ENCODE data around the gene BCAS3.
A peak's percentile ranks its signal among the peaks of the same experiment; 100 is the strongest.

The BCAS3 gene

GRCh38 chr17:61397086-61397842 is 719.6 kb downstream of the BCAS3 start:
- Mint-ChIP-seq H3K4me1 (ENCODE audit: low read depth) (peaks cover 27% of the 10 kb centered on the region), H3K27ac (no peak overlapping the region), H3K4me3 (no peak overlapping the region), H3K36me3 (ENCODE audit: low read depth) (no peaks in the 10 kb centered on the region), H3K9me3 (no peaks in the 10 kb centered on the region), H3K27me3 (peaks cover 45% of the 10 kb centered on the region)

DNA sequence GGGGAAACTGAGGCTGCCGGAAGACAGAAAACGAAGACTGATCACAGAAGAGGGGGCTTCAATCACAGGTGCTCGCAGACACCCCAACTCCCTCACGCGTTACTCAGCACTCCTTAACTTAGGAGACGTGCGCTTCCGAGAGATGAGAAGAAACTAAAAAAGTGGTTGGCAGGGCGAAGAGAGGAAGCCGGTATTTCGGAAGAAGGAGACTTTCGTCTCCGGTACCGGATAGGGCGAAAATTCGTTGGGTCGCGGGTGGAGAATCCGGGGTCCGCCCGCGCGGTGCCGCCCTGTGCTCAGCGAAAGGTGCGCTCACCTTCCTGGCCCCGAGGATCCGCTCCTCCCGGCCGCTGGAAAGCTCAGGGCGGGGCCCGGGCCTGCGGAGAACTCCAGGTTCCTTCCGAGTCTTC is 721.1 kb downstream of the BCAS3 start:
- H3K9me3 Mint-ChIP-seq = no peaks in the 10 kb centered on the region
- H3K4me3 Mint-ChIP-seq = peak overlapping the region; percentile 77
- H3K27me3 Mint-ChIP-seq = peaks cover 59% of the 10 kb centered on the region
- peak overlapping the region; percentile 61 for H3K27ac Mint-ChIP-seq
- peaks cover 41% of the 10 kb centered on the region for H3K4me1 Mint-ChIP-seq (ENCODE audit: low read depth)
- H3K36me3 Mint-ChIP-seq (ENCODE audit: low read depth) = no peaks in the 10 kb centered on the region

GRCh38 chr17:61399131-61400065 is 721.7 kb downstream of the BCAS3 start, which contains the start of gene TBX2:
Gene TBX2 (plus strand): TSS chr17:61399843. CDS start chr17:61400177, 334 bp downstream.
- H3K27me3 Mint-ChIP-seq = peaks cover 64% of the 10 kb centered on the region
- H3K4me3 Mint-ChIP-seq = peak within 1 kb of the TSS; percentile 77
- H3K27ac Mint-ChIP-seq = peak within 1 kb of the TSS; percentile 61
- H3K9me3 Mint-ChIP-seq = no peaks in the 10 kb centered on the region
- no peaks in the 10 kb centered on the region for H3K36me3 Mint-ChIP-seq (ENCODE audit: low read depth)
- peaks cover 46% of the 10 kb centered on the region for H3K4me1 Mint-ChIP-seq (ENCODE audit: low read depth)

DNA sequence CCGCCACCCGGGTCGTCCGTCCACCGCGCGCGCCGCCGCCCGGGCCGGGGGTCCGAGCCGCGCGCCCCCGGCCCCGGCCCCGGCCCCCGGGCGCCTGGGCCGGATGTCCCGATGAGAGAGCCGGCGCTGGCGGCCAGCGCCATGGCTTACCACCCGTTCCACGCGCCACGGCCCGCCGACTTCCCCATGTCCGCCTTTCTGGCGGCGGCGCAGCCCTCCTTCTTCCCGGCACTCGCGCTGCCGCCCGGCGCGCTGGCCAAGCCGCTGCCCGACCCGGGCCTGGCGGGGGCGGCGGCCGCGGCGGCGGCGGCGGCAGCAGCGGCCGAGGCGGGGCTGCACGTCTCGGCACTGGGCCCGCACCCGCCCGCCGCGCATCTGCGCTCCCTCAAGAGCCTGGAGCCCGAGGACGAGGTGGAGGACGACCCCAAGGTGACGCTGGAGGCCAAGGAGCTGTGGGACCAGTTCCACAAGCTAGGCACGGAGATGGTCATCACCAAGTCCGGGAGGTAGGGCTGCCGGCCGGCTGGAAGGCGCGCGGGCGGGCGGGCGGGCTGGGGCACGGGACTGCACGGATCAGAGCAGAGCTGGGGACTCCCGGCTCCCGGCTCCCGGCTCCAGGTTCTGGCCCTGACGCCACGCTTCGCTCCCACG is 722.5 kb downstream of the BCAS3 start:
- H3K4me1 Mint-ChIP-seq (ENCODE audit: low read depth) = peaks cover 46% of the 10 kb centered on the region
- no peaks in the 10 kb centered on the region for H3K36me3 Mint-ChIP-seq (ENCODE audit: low read depth)
- H3K4me3 Mint-ChIP-seq = peak overlapping the region; percentile 58
- peaks cover 56% of the 10 kb centered on the region for H3K27me3 Mint-ChIP-seq
- H3K9me3 Mint-ChIP-seq = no peaks in the 10 kb centered on the region
- no peak overlapping the region for H3K27ac Mint-ChIP-seq

DNA sequence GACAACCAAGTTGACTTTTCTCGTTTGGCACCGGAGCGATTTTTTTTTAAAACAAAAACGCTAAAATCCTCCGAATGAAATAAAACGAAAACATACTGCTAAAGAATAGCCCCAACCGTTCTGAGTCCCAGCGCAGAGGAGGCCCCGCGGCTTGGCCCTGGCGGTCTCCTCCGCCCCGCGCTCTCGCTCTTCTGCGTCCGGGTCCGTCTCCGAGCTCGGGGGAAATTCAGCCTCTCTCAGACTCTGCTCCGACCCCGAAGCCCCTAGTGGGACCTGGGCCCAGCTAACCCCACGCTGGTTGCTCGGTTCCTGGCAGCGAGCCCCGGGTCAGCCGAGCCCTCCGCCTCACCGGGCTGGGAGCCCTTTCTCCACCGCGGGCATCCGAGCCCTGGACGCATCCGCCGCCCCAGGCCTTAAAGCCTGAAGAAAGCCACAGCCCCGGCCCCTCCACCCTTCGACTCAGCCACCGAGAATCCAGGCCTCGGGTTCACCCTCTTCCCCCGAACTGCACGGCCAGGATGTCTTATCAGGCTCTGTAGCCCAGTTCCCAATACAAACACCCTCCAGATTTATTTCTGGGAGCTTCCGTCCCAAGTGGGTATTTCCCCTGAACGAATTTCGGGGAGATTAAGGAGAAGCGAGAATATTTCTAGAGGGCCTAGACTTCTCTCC is 723.2 kb downstream of the BCAS3 start:
- H3K36me3 Mint-ChIP-seq (ENCODE audit: low read depth) = no peaks in the 10 kb centered on the region
- peak overlapping the region; percentile 36 for H3K27ac Mint-ChIP-seq
- peaks cover 50% of the 10 kb centered on the region for H3K27me3 Mint-ChIP-seq
- peaks cover 46% of the 10 kb centered on the region for H3K4me1 Mint-ChIP-seq (ENCODE audit: low read depth)
- peak overlapping the region; percentile 58 for H3K4me3 Mint-ChIP-seq
- H3K9me3 Mint-ChIP-seq = no peaks in the 10 kb centered on the region

DNA sequence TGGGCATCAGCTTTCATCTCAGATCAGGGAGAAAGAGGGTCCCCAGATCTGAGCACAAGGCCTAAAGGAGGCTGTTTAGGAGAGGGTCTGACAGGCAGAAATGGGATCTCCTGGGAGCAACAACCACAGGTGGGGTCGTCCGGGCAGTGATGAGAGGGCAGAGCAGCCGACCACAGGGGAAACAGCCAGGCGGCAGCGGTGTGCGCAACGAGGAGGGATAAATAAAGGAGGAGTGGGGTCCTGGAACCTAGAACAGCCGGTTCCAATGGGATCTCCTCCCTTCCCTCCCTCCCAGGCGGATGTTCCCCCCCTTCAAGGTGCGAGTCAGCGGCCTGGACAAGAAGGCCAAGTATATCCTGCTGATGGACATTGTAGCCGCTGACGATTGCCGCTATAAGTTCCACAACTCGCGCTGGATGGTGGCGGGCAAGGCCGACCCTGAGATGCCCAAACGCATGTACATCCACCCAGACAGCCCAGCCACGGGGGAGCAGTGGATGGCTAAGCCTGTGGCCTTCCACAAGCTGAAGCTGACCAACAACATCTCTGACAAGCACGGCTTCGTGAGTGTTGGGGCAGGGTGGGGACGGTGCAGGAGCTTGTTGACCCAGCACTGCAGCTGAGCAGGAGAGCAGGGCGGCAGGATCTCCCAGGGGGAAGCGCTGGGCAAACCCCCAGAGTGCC is 723.9 kb downstream of the BCAS3 start:
- peaks cover 46% of the 10 kb centered on the region for H3K4me1 Mint-ChIP-seq (ENCODE audit: low read depth)
- no peak overlapping the region for H3K4me3 Mint-ChIP-seq
- no peaks in the 10 kb centered on the region for H3K36me3 Mint-ChIP-seq (ENCODE audit: low read depth)
- H3K27ac Mint-ChIP-seq = peak overlapping the region; percentile 29
- peaks cover 54% of the 10 kb centered on the region for H3K27me3 Mint-ChIP-seq
- H3K9me3 Mint-ChIP-seq = no peaks in the 10 kb centered on the region

DNA sequence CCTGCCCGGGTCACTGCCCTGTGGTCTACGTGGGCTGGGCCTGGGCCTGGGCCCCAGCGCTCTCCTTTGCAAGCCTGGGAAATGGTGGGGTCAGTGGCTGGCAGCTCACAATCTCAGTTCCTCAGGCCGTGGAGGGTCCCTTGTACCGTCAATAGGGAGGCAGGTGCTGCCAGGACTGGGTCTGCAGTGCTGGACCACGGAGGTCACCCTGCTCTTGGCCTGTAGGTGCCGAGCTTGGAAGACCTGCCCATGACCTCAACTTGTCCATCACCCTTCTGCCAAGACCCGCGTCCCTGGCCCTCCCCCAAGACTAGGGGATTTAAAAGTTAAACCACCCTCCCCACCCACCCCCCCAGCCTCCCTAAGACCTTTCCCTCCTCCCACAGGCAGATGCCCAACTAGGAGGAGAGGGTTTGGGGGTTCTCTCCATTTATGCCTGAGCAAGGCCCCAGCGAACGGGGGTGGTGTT is 724.5 kb downstream of the BCAS3 start:
- Mint-ChIP-seq H3K27me3 (peaks cover 60% of the 10 kb centered on the region), H3K9me3 (no peaks in the 10 kb centered on the region), H3K27ac (no peak overlapping the region), H3K4me1 (ENCODE audit: low read depth) (peaks cover 46% of the 10 kb centered on the region), H3K4me3 (peak overlapping the region; percentile 58), H3K36me3 (ENCODE audit: low read depth) (no peaks in the 10 kb centered on the region)

DNA sequence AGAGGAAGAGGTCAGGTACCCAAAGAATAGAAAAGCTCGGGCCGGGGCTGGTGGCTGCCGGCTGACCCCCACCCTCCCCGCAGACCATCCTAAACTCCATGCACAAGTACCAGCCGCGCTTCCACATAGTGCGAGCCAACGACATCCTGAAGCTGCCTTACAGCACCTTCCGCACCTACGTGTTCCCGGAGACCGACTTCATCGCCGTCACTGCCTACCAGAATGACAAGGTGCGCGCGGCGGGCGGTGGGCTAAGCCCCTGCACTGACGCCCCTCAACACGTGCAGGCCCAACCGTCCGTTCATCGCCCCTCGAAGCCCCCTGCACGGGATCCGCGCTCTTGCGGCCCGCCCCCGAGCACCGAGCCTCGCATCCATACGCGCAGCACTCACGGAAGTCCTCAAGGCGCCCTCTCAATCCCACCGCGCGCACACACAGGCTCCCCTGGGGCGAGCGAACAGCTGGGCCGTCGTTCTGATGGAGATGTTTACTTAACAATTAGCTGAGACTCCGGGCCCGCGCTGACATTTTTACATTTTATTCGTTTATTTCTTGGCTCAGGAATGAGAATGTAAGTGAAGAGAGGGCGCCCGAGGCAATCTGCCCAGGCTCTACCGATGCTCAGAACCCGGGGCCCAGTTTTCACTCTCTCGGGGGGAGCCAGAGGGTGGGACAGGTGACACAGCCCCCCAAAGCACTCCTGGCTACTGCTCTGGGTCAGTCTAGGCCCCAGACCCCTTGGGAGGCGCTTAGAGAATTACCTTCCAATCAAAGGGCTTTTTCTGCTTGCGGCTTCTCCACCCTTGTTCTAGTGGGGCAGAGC is 725.5 kb downstream of the BCAS3 start:
- Mint-ChIP-seq H3K4me1 (ENCODE audit: low read depth) (peaks cover 38% of the 10 kb centered on the region), H3K27ac (no peak overlapping the region), H3K27me3 (peaks cover 63% of the 10 kb centered on the region), H3K4me3 (peak overlapping the region; percentile 58), H3K9me3 (no peaks in the 10 kb centered on the region), H3K36me3 (ENCODE audit: low read depth) (no peaks in the 10 kb centered on the region)

DNA sequence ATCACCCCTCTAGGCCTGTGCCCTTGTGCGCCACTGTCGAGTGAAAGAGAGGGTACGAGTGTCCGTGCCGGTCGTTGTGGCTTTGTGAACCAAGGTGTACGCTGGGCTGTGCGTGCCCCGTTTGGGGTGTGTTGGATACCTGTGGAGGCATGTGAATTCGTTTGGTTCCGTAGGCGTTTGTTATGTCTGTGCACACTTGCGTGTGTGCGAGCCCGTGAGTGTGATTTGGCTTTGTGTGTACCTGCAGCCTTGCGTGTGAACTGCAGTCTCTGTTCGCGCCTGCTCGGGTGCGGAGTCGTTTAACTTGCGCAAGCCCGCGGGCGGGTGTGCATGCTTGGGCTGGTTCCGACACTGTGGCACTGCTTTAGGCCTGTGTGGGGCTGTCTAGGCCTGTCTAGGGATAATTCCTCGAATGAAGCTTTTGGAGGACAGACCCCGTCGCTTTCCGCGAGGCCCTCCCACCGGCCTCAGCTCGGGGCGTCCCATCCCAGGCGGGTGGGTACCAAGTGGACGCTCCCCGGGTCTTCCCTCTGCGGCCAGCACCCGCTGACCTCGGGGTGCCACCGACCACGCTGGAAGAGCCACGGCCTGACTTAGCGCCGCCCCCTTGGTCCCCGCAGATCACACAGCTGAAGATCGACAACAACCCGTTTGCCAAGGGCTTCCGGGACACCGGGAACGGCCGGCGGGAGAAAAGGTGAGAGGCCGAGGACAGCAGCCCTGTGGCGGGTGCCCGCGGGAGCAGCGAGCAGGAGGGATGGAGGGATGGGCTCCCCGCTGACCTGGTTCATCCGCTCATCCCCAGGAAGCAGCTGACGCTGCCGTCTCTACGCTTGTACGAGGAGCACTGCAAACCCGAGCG is 726.4 kb downstream of the BCAS3 start:
- Mint-ChIP-seq H3K4me1 (ENCODE audit: low read depth) (peaks cover 37% of the 10 kb centered on the region), H3K27ac (no peak overlapping the region), H3K9me3 (no peaks in the 10 kb centered on the region), H3K36me3 (ENCODE audit: low read depth) (no peaks in the 10 kb centered on the region), H3K4me3 (peak overlapping the region; percentile 58), H3K27me3 (peaks cover 64% of the 10 kb centered on the region)

DNA sequence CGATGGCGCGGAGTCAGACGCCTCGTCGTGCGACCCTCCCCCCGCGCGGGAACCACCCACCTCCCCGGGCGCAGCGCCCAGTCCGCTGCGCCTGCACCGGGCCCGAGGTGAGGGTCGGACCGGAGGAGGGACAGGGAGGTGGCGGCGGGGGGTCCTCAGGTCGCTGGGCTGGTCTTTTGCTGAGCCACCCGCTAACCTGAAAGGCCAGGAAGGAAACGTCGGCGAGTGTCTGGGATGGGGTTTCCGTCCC is 726.9 kb downstream of the BCAS3 start:
- H3K27me3 Mint-ChIP-seq = peaks cover 64% of the 10 kb centered on the region
- no peaks in the 10 kb centered on the region for H3K9me3 Mint-ChIP-seq
- peaks cover 37% of the 10 kb centered on the region for H3K4me1 Mint-ChIP-seq (ENCODE audit: low read depth)
- no peak overlapping the region for H3K4me3 Mint-ChIP-seq
- no peaks in the 10 kb centered on the region for H3K36me3 Mint-ChIP-seq (ENCODE audit: low read depth)
- H3K27ac Mint-ChIP-seq = no peak overlapping the region

DNA sequence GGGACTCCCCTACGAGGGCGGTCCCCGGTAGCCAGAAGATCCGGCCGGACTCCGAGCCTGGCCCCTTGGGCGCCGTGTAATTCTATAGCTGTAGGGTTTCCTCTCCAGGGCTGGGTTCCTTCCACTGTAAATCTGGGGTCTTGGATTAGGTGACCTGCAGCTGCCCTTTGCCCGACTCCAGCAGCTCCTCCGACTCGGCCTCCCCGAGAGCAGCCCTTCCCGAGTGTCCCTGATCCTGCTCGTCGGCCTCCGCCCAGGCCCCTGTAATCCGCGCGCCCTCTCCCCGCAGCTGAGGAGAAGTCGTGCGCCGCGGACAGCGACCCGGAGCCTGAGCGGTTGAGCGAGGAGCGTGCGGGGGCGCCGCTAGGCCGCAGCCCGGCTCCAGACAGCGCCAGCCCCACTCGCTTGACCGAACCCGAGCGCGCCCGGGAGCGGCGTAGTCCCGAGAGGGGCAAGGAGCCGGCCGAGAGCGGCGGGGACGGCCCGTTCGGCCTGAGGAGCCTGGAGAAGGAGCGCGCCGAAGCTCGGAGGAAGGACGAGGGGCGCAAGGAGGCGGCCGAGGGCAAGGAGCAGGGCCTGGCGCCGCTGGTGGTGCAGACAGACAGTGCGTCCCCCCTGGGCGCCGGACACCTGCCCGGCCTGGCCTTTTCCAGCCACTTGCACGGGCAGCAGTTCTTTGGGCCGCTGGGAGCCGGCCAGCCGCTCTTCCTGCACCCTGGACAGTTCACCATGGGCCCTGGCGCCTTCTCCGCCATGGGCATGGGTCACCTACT is 727.4 kb downstream of the BCAS3 start:
- no peaks in the 10 kb centered on the region for H3K9me3 Mint-ChIP-seq
- H3K4me3 Mint-ChIP-seq = no peak overlapping the region
- H3K27me3 Mint-ChIP-seq = peaks cover 68% of the 10 kb centered on the region
- peaks cover 42% of the 10 kb centered on the region for H3K4me1 Mint-ChIP-seq (ENCODE audit: low read depth)
- H3K27ac Mint-ChIP-seq = no peak overlapping the region
- H3K36me3 Mint-ChIP-seq (ENCODE audit: low read depth) = no peaks in the 10 kb centered on the region
